Measurements from ENCODE around the gene CLCF1. TPM values are rescaled to one million over a fixed set of nuclear protein-coding genes. Genes with fewer than 3 reads are reported as not detected.

Gene CLCF1
- total RNA-seq, 1 donor from 2014 or later, result 22.7 TPM

DNA sequence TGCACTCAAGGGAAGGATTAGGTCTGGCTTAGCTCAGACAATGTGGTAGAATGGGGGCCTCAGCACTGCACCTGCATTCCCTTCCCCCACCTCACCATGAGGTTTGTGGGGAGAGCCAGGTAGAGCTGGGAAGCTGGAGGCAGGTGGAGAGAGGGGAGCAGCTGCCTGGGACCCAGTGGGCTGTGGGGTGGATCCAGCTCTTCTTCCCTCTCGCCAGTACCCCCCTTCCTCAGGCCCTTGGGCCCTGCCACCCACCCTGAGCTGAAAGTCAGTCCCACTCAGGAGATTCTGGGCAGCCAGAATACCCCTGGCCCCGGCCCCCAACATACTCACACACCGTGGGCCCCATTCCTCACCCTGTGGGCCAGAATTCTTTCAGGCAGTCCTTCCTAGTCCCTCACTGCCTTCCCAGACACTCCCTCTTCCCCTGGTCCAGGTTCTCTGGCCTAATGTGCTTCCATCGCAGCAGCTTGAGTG lies 17.0 kb downstream of the CLCF1 start:
- DNase-seq (ENCODE audit: low read depth), result no peak

DNA sequence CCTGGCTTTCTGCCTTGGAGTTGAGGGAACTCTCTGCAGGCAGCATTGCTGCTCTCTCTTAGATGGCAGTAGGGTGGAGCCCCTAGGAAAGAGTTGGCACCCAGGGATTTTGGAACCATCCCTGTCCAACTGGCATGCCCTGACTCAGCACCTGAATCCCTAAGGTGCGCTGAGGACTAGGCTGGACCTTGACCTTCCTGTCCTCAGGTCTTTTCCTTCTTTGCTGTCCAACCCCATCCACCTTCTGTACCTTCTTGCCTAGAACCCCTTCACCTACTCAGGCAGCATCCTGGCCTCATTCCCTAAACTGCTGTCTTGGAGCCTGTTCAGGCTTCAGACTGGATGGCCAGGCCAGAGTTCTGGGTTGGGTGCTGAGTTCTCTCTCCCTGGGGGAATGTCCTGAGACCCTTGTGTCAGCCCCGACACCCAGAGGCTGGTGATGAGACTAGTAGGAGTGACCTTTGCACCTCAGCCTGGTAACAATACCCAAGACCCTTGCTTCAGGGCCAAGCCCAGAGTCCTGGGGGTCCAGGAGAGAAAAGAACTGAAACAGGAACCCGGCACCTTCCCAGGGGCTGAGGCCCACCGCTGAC lies 17.5 kb downstream of the CLCF1 start:
- DNase-seq (ENCODE audit: low read depth), result no peak

DNA sequence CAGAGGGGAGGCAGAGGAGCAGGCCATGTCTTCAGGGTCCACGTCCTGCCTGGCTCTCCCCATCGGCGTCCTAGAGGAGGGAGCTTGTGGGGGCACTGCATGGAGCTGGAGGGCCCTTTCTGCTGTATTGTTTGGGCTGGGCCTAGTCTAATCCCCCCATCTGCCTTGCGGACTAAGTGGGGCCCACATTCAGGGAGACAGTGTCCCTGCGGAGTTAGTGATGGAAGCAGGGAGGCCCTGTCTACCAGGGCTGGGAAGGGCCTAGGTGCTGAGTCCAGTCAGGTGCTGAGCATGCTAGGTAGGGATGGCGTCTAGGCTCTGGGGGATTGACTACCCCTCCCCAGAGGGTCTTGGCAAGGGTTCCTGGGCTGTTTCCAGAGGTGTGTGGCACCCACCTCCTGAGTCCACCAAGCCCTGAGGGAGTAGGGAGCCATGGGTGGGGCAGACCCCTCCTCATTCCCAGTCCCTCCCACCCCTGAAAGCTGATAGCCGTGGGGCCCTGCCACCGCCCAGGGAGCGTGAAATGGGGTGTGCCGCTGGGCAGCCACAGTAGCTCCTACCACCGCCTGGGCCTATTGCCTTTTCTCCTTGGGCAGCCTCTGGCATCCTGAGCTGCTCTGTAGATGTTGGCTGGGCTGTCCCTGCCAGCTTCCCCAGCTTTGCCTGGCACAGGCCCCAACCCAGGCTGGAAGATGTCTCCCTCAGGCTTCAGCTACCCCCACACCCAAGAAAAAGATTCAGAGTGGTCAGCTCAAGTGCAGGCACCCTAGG lies 18.2 kb downstream of the CLCF1 start:
- no peak for DNase-seq (ENCODE audit: low read depth)

DNA sequence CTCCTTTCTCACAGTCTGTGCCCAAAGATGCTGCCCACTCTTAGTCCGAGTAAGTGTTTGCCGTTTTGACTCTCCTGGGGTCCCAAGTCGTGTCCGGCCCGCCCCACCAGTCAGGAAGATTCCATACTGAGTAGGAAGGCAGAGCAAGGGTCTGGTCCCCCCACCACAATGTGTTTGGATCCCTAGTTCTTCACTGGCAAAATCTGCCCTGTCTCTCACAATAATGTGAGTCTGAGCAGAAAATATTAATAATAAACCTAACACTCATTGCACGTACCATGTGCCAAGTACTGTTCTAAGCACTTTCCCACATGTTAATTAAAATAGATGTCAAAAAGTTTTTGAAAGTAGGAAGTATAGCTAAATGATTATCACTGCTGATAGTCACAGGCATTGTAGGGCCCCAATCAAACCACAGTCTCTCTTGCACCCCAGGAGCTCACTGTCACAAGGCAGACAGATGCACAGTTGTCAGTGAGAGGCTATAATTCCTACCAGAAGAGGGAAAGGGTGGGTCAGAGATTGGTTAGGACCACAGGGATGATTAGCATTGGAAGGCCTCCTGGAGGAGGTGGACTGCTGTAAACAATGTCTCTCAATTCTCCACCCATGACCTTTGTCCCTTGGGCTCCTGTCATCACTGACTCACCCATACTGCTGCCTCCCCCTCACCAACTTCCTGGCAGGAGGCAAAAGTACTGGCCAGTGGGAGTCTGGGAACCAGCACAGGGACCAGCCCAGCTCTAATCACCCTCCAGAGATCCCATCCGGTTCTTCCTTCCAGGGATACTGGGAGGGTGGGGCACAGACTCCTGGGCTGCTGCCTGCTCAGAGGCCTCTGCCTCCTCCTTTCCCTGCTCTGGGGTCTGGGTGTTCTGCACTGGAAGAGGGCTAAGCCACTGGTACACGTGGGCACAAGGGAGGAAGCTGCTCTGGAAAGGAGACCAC lies 19.0 kb downstream of the CLCF1 start:
- DNase-seq (ENCODE audit: low read depth), result peak; percentile 99

DNA sequence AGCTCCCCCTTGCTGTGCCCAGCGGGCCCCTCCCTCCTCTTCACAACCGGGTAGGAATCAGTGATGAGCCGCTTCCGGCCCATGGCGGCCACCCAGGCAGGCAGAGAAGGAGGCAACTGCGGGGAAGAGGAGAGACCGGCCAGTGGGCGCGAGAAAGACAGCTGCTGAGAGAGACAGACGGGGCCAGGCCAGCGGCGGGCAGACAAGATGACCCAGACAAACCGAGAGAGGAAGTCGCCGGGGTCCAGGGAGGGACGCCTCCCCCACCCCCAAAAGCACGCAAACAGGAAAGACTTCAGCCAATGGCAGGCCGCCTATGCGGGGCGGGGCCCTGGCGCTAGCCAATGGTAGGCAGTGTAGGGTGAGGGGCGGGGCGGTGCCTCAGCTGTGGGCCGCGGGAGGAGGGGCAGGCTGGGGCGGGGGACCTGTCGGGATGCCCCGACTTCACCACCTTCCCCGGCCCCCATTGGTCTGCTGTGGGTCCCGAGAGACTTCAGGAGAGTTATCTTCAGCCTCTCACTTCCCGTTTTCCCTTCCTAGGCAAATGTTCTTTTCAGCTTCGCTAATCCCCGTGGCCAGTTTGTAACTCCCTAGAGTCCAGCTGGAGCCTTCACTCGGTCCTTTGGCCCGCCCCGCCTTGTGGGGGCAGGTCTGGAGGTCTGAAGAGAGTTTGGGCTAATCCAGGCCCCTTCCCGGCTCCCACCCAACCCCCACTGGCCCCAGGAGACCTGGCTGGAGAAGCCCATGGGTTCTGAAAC lies 19.9 kb downstream of the CLCF1 start, which contains the start of gene POLD4:
POLD4 (minus strand) TSS at position 230 of the 758 bp plus-strand sequence; CDS start at position 83, 147 bp downstream.
- peak; percentile 81 for DNase-seq (ENCODE audit: low read depth)

DNA sequence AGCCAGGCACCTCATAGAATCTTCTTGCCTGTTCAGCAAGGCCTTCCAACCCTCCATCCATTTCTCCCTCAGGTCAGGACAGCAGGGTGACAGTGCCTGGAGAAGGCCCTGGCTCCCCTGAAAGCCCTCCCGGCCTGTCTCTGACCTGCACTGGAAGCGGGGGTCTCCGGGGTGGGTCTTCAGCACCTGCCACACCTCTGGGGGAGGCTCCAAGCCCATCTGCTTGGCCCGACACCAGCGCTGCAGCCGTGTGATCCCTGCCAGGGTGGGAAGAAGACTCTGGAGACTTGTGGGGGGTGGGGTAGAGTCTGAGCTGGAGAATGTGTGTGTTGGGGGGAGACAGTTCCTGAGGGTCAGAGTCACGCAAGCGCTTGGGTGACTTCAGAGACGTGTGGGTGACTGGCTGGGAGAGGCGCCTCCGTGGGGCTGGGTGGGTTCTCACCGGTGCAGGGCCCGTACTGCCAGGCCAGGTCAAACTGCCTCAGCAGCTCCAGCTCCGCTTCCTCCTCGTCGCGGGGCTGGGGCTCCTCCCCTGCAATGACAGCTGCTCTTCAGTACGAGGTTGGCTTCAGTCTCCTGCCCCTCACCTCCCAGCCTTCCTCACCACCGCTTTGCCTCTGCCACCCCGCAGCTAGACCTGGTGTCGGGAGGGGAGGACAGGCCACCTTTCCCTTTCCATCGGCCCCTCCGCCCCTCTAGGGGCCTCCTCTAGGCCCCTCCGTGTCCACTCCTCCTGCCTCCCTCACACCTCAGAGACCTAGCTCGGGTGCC lies 20.7 kb downstream of the CLCF1 start:
- DNase-seq (ENCODE audit: low read depth), result no peak

DNA sequence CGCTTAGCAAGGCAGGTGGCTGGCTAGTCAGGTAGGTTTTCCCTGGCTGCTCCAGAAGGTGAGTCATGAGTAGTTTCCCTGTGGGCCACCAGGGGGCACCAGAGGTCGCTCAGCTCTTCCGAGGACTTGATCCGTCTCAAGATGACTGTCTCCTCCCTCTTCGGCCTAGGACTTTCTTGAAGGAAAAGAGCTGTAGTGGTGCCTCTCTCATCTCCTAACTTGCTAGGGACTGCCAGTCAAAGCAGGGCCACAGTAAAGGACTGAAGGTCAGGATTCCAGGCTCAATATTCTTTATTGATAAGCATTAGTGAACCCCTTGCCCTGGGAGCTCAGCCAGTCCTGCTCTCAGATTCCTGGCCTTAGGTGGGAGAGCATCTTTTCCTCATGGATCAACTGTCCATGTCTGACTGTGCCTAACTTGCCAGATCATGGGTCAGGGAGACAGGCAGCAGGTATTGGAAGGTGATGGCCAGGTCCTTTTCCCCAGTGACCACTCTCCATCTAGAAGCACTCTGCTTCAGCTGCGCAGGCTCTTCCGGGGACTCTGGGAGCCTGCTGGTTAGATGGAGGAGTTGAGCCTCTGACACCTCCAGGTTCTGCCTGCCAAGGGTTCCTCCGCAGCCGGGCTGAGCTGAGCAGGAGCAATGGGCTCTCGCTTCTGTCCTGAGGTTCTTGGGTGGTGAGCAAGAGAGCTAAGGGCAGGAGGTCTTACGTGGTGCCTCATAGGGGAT lies 22.0 kb downstream of the CLCF1 start:
- peak; percentile 79 for DNase-seq (ENCODE audit: low read depth)

DNA sequence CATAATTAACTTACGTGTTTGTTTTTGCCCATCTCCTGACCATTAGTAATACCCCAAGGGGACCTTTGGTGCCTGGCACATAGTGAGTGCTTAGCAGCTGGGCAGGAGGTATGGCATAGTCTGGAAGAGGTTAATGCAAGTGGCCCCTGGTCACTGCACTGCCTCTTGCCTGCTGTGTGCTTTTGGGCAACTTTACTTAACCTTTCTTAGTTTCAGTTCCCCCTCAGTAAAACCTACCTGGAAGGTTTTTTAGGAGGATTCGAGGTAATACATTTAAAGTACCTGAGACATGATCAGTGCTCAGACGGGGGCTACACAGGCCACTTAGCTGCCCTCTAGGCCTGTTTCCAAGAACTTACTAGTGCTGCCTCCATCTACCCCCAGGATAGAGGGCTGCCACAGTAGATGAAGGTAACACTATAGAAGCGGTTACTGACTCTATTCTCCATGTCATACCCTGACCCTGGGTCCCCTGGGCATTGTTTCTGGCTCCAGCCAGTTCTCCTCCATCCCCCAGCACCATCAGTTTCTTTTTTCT lies 23.4 kb downstream of the CLCF1 start:
- DNase-seq (ENCODE audit: low read depth), result no peak

DNA sequence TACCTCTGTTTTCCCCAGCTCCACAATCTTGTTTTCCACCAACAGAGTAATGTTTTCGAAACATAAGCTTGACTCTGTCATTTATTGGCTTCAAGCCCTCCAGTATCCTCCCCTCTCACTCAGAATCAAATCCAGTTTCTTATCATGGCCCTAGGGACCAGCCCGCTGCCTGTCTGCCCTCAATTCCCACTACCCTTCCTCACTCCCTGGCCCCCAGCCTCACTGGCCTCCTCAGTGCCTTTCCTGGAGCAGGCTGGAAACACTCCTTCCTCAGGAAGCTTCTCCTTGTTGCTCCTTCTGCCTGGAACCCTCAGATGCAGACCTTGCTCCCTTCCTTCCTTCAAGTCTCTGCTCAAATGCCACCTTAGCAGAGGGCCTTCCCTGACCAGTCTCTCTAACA lies 23.9 kb downstream of the CLCF1 start:
- DNase-seq (ENCODE audit: low read depth), result no peak

DNA sequence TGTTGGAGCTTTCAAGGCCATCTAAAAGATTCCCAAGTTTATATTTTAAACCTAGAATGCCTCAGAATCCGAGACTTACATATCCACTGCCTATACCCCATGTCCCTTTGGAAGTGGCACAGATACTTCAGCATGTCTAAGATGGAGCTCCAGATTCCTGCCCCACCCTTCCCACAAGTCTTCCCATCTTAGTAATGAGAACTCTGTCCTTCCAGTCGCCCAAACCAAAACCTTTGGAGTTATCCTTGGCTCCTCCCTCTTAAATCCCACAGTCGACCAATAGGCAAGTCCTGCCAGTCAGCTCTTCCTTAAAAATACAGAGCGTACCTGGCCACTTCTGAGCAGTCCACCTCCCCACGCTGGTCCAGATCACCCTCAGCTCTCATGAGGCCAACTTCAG lies 24.4 kb downstream of the CLCF1 start:
- DNase-seq (ENCODE audit: low read depth), result no peak

DNA sequence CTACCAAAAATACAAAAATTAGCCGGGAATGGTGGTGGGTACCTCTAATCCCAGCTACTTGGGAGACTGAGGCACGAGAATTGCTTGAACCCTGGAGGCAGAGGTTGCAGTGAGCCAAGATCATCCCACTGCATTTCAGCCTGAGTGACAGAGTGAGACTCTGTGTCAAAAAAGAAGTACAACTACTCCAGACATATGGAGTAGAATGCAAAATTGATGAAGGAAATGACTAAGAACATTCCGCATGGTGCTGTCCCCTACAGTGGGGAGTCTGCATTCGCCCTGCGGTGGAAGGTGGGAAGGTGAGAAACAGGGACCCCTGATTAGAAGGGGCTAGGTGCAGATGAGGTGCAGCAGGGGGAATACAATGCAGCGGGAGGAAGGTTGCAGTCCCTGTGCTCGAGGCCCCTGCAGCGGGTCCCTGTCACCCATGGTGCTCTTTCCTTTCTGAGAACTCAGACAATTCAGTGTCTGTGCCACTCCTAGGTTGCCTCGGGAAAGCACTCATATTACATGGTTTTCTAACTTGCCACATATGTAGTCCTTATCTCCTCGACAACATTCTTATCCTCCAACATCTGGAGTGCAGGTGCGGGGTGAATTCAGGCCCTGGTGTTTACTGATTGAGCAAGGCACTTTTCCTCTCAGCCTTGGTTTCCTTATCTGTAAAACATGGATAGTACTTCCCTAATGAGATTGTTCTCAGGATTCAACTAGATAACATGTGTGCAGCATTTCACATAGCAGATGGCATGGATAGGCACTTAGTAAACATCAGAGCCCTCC lies 25.2 kb downstream of the CLCF1 start:
- DNase-seq (ENCODE audit: low read depth), result no peak

DNA sequence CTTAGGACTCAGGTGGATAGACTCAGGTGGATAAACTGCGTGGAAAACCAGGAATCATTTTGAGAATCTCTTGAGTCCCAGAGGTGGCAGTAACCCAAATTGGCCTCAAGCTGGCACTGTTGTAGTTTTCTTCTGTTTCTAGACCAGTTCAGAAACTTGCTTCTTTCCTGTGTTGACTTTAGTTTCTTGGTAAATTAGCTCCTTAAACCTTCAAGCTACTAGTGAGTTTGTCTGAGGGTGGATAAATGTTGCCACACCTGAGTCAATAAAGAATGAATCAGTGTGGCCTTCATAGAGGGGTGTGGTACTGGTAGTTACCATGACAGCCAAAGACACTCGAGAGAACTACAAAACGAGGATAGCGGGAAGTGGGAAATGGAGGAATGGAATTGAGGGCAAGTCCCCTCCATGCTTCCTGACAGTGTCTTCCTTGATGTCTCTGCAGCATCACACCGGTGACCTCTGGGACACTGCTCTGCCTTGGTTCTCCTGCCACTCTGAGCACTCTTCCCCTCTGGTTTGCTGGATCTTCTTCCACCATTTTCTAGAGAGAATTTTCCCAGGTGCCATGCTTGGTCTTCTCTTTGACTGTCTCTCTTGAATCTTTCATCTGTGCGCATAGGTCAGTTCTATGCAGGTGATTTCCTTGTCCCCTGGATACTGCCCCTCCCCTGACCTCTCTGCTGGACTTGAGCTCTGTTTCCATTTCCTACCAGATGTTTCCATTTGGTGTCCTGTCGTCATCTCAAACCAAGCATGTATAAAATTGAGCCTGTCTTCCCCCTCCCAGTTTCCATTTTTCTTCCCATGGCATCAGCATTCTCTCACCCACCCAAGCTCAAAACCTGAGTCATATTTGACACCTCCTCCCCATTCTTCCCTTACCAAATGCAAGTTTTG lies 27.2 kb downstream of the CLCF1 start:
- peak; percentile 92 for DNase-seq (ENCODE audit: low read depth)

DNA sequence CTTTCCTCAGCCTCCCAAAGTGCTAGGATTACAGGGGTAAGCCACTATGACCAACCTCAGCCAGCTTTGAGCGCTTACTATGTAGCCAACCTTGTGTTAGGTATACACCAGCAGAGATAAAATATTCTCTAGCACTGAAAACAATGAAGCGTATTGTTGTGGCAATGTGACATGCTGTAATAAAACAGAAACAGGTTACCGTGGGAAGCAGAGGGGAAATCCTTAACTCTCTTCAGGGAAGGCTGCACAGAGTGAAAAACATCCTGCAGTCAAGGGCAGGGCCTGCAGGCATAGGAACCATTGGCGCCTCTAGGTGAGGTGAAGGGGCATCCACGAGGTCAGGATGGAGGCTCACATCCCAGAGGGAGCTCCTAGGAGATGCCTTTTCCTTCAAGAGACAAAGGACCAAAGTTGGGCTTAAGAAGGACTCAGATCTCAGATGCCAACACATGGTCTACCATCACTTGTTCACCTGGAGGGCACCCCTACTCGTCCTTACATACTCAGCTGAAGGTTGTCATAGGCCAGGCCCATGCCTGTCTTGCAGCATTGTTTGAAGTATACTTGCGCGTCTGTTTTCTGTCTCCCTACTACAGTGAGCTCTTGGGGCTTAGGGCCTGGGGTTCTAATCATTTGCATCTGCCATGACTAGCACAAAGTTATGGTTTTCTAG lies 28.0 kb downstream of the CLCF1 start:
- peak; percentile 46 for DNase-seq (ENCODE audit: low read depth)

DNA sequence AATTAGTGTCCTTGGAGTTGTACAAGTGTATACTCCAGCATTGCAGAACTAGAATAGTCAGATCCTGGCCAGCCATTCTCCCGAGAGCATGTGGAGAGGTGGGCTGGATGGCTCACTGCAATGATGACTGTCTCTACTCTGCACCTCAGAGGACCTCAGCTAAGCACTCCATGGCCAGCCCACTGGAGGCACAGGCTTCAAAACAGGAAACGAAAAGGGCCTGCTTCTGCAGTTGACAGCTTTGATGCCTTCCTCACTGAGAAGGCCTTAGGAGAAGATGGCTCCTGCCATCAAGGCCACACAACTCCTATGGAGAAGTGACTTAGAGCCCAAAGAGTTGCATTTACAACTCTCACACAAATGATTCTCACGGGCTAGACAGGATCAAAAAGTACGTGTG lies 29.1 kb downstream of the CLCF1 start:
- DNase-seq (ENCODE audit: low read depth), result no peak

DNA sequence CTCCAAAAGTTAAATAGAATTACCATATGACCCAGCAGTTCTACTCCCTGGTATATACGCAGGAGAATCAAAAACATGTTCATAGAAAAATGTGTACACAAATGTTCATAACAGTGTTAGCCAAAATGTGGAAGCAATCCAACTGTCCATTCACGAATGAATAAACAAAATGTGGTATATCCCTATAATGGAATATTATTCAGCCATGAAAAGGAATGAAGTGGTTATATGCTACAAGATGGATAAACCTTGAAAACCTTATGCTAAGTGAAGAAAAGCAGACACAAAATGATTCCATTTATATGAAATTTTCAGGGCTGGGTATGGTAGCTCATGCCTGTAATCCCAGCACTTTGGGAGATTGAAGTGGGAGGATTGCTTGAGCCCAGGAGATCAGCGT lies 36.1 kb downstream of the CLCF1 start:
- no peak for DNase-seq (ENCODE audit: low read depth)

DNA sequence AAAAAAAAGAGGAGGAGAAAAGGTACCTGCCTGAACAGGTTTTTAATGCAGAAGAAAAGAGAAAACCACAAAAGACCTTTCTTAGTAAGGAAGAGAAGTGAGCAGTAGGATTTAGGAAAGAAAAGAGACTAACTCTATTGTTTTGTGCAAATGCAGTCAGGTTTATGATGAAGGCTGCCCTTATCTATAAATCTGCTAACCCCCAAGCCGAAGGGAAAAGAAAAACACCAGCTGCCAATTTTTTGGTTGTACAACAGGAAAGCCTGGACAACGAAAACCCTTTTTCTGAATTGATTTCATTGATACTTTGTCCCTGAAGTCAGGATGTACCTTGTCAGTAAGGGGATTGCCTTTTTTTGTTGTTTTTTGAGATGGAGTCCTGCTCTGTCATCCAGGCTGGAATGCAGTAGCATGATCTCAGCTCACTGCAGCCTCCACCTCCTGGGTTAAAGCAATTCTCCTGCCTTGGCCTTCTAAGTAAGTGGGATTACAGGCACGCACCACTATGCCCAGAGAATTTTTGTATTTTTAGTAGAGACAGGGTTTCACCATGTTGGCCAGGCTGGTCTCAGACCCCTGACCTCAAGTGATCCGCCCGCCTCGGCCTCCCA lies 41.2 kb downstream of the CLCF1 start:
- DNase-seq (ENCODE audit: low read depth), result no peak

DNA sequence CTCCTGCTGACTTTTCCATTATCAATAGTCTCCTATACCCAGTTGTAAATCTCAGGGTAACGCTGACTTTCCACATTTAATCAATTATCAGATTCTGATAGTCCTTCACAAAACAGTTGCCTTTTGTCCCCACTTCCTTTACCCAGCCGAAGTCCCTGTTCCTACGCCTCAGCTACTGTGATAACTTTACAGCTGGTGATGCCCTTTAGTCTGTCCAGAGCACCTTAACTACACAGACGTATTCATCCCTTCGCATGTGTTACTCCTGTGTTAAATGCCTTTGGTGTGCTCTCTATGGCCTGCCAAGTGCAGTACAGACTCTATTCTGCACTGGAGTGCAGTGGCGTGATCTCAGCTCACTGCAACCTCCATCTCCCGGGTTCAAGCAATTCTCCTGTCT lies 49.9 kb downstream of the CLCF1 start:
- no peak for DNase-seq (ENCODE audit: low read depth)
